ENCODE data around the gene S100A7A. TPM values are rescaled to one million over a fixed set of nuclear protein-coding genes. Genes with fewer than 3 reads are reported as not detected.
"Not testable (repeated sequence)": the region's sequence is repeated elsewhere in the genome, so short reads cannot be mapped to it uniquely, and the experiment has no call there.

The S100A7A gene
- total RNA-seq, 1 donor from 2014 or later: not detected

GRCh38 chr1:153439273-153439672 lies 23.0 kb downstream of the S100A7A start:
- ATAC-seq: no peak
- peak; percentile 13 for DNase-seq (ENCODE audit: low spot score)
- intact Hi-C loops (cut with DNase I): no loop called here

GRCh38 chr1:153441238-153441755 lies 25.0 kb downstream of the S100A7A start:
- ATAC-seq: no peak
- intact Hi-C loops (cut with DNase I): no loop called here
- no peak for DNase-seq (ENCODE audit: low spot score)

- intact Hi-C loops (cut with DNase I): no loop called here
- no peak for DNase-seq (ENCODE audit: low spot score)
- no peak for ATAC-seq
These were observed 27.2 kb downstream of the S100A7A start for GRCh38 chr1:153443486-153443885.

GRCh38 chr1:153444078-153444477 lies 27.8 kb downstream of the S100A7A start:
- intact Hi-C loops (cut with DNase I): no loop called here

GRCh38 chr1:153447498-153448170 lies 31.3 kb downstream of the S100A7A start:
- ATAC-seq (no peak), DNase-seq (ENCODE audit: low spot score) (no peak)
- intact Hi-C loops (cut with DNase I): no loop called here

More at GRCh38 chr1:153444078-153444477, 27.8 kb downstream of the S100A7A start:
- ATAC-seq: no peak
- DNase-seq (ENCODE audit: low spot score): no peak

- intact Hi-C loops (cut with DNase I); DNase-seq (ENCODE audit: low spot score); ATAC-seq: not testable (repeated sequence)
These were observed 32.5 kb downstream of the S100A7A start for GRCh38 chr1:153448851-153449250.

- ATAC-seq (no peak), DNase-seq (ENCODE audit: low spot score) (no peak)
- intact Hi-C loops (cut with DNase I): no loop called here
These were observed 40.1 kb downstream of the S100A7A start for GRCh38 chr1:153456396-153456795.

GRCh38 chr1:153459655-153460054 lies 43.3 kb downstream of the S100A7A start:
- intact Hi-C loops (cut with DNase I): no loop called here

GRCh38 chr1:153460551-153460950 lies 44.2 kb downstream of the S100A7A start, which contains the start of gene S100A7:
TSS of gene S100A7 (minus strand) at chr1:153460651. CDS start at chr1:153459013, 1,638 bp downstream.
- ATAC-seq: no peak
- DNase-seq (ENCODE audit: low spot score): no peak
- intact Hi-C loops (cut with DNase I): no loop called here

More at GRCh38 chr1:153459655-153460054, 43.3 kb downstream of the S100A7A start:
- DNase-seq (ENCODE audit: low spot score) (no peak), ATAC-seq (no peak)

GRCh38 chr1:153462741-153463140 lies 46.4 kb downstream of the S100A7A start:
- ATAC-seq; intact Hi-C loops (cut with DNase I); DNase-seq (ENCODE audit: low spot score): not testable (repeated sequence)

- DNase-seq (ENCODE audit: low spot score): peak; percentile 76
- intact Hi-C loops (cut with DNase I): no loop called here
These were observed 49.7 kb downstream of the S100A7A start for GRCh38 chr1:153465811-153466636.

GRCh38 chr1:153466908-153467307 lies 50.6 kb downstream of the S100A7A start:
- ATAC-seq: no peak
- DNase-seq (ENCODE audit: low spot score): no peak
- intact Hi-C loops (cut with DNase I): no loop called here

More at GRCh38 chr1:153465811-153466636, 49.7 kb downstream of the S100A7A start:
- ATAC-seq: peak; percentile 75

GRCh38 chr1:153470707-153471106 lies 54.4 kb downstream of the S100A7A start:
- intact Hi-C loops (cut with DNase I): no loop called here
- DNase-seq (ENCODE audit: low spot score): no peak
- ATAC-seq: no peak

Other genes with a start within 250 kb of the S100A7A start
- gene LELP1, start 213.1 kb upstream of the S100A7A start, total RNA-seq: not detected
- gene PRR9, start 198.9 kb upstream of the S100A7A start, total RNA-seq: not detected
- gene LORICRIN, start 156.8 kb upstream of the S100A7A start, total RNA-seq: not detected
- not detected for gene PGLYRP3, start 103.6 kb upstream of the S100A7A start, total RNA-seq
- not detected for gene PGLYRP4, start 67.7 kb upstream of the S100A7A start, total RNA-seq
- gene S100A9, start 58.7 kb upstream of the S100A7A start, total RNA-seq: 225 TPM
- 15.3 TPM for gene S100A12, start 40.9 kb upstream of the S100A7A start, total RNA-seq
- 192 TPM for gene S100A8, start 25.4 kb upstream of the S100A7A start, total RNA-seq
- 0.85 TPM for gene S100A7, start 44.1 kb downstream of the S100A7A start, total RNA-seq
- 1,022 TPM for gene S100A6, start 119.5 kb downstream of the S100A7A start, total RNA-seq
- not detected for gene S100A5, start 124.4 kb downstream of the S100A7A start, total RNA-seq
- gene S100A4, start 129.3 kb downstream of the S100A7A start, total RNA-seq: 258 TPM
- not detected for gene S100A3, start 132.7 kb downstream of the S100A7A start, total RNA-seq
- gene S100A2, start 149.3 kb downstream of the S100A7A start, total RNA-seq: 3.5 TPM
- gene S100A16, start 196.6 kb downstream of the S100A7A start, total RNA-seq: 58.4 TPM
- gene S100A14, start 199.8 kb downstream of the S100A7A start, total RNA-seq: 0.49 TPM
- 112 TPM for gene S100A13, start 211.0 kb downstream of the S100A7A start, total RNA-seq
- 99.7 TPM for gene S100A1, start 211.9 kb downstream of the S100A7A start, total RNA-seq
- gene CHTOP, start 217.5 kb downstream of the S100A7A start, total RNA-seq: 66.3 TPM
- 30.2 TPM for gene SNAPIN, start 242.2 kb downstream of the S100A7A start, total RNA-seq